ENCODE data around the gene CORO6. TPM values are rescaled to one million over a fixed set of nuclear protein-coding genes. Genes with fewer than 3 reads are reported as not detected.

CORO6 gene
- total RNA-seq, 1 donor from 2014 or later = 0.82 TPM

DNA sequence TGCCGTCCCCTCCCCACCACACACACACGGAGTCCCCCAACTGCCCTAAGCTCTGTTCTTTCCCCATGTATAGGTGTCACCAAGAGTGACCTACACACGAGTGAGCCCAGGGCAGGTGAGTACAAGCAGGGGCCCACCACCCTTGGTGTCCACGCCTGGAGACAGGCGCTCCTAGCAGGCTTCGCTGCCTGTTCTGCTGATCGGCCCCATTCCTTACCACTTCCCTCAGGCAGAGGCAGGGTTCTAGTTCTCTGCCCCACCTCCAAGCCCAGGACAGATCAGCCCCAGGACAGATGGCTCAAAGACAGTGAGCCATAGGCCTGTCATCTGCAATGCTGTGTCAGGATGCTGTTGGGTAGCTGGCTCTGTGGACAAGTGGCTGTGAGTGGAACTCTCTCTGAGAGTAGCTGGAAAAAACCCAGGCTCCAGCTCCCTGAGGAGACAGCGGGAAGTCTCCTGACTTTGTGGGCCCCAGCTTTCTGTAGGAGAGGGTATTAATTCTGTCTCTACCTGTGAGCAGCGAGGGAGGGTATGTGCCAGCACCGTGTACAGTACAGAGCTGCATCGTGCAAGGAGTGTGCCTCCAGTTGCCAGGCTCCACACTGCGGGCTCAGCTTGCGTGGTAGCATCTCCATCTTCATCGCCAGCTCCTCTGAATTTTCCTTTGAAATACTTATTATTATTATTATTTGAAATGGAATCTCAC, 53.3 kb downstream of the CORO6 start:
- FAIRE-seq (no peak), DNase-seq (ENCODE audit: low spot score in 2 of 2) (peak in 1 of 2 donors; percentile 28)

DNA sequence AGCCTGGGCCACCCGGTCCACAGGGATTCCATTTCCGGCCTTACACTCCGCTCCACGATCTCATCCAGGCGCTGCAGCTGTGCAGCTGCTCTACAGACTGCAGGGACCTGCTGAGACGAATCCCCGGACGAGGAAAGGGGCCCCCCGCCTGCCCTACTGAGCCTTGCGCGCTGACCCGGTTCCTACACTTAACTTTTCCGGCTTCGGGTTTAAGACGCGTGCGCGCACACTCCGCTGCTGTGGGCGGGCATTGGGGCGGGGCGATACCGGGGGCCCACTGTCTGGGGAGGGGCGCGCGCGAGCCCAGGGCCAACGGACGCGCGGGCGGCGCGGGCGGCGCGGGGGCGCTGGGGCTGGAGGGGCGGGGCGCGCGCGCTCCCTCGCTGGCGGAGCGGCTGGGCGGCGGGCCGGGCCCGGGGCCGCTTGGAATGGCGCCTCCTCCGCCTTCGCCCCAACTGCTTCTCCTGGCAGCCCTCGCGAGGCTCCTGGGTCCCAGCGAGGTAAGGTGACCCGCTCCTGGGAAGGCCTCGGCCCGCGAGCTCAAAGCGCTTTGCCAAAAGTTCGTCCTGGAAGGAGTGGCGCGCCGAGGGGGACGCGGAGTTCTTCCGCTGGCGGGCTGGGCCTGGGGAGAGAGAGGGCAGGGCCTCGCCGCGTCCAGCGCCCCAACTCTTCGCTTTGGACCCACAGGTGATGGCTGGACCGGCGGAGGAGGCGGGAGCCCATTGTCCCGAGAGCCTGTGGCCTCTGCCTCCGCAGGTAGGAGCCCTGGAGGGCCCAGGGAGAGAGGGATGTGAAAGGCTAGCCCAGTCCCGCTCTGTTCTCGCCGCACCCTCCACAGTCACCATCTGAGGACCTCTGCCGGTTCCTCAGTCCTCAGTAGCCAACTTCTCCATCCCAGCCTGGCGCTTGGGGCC, 54.1 kb downstream of the CORO6 start, which contains the start of gene TP53I13:
TP53I13 (plus strand) TSS at position 371 of the 914 bp plus-strand sequence; CDS start at position 429, 58 bp downstream.
- FAIRE-seq (no peak), DNase-seq (ENCODE audit: low spot score in 2 of 2) (peak; percentile 89 to 93)

DNA sequence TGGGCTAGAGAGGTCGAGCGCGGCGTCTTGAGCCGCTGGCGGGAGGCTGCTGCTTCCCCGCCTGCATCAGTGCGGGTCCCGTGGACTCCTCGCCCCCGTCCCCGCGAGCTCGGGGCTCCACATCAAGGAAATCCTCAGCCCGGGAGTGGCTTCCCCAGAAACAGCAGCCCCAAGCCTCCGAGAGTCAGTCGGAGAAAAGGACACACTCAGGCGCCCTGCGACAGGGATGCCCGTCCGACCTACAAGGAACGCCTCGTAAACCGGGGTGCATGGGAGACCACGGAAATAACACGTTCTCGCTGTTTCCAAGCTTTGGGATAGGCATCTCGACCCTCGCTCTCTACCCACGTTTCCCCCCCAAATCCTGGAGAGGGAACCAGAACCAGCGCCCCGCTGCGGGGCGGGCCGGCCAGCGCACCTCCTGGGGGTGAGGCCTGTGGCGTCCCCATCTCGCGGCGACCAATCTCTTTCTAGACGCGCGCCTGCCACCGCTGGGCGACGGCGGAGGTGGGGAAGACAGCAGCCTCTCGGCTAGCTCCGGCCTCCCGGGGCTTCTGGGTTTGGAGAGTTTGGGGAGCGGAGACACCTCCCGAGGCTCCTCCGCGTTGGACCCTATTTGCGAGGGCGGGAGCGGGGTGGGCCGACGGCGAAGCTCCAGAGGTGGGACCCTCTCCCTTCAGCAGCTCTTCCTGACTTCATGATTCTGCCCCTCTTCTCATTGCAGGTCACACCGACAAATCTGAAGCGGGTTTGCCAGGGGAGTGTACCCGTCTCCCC, 55.0 kb downstream of the CORO6 start:
- no peak for FAIRE-seq
- peak; percentile 71 to 75 for DNase-seq (ENCODE audit: low spot score in 2 of 2)

DNA sequence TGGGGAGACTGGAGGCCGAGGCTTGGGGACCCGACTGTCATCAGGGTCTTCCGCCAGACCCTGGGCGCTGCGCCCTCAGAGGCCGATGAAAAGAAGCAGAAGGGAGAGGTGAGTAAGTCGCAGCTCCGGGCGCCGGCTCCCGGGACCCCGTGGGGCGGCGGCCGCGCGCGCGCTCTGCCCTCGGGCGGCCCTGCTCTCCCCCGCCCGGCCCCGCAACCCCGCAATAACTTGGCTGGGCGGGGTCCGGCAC, 55.5 kb downstream of the CORO6 start:
- FAIRE-seq (no peak), DNase-seq (ENCODE audit: low spot score in 2 of 2) (no peak)

GRCh38 chr17:29566473-29567303, 56.0 kb downstream of the CORO6 start, which contains the start of gene ABHD15:
ABHD15 (minus strand) TSS chr17:29567037; CDS start chr17:29566966, 71 bp downstream.
- FAIRE-seq = no peak
- DNase-seq (ENCODE audit: low spot score in 2 of 2) = peak; percentile 77 to 83

- DNase-seq (ENCODE audit: low spot score in 2 of 2) (no peak), FAIRE-seq (no peak)
Observed at GRCh38 chr17:29565643-29566472, 56.9 kb downstream of the CORO6 start.

Small RNAs within 50 kb of the gene (small RNA-seq; reads per million reads assigned to genes)
- gene RNU6-920P = not detected

Other genes with a start within 250 kb of the CORO6 start
- 127 TPM for gene TAOK1, start 232.5 kb downstream of the CORO6 start, total RNA-seq
- 0.41 TPM for gene ABHD15, start 55.9 kb downstream of the CORO6 start, total RNA-seq
- 4.9 TPM for gene TP53I13, start 54.2 kb downstream of the CORO6 start, total RNA-seq
- 30.6 TPM for gene GIT1, start 33.3 kb downstream of the CORO6 start, total RNA-seq
- 19.6 TPM for gene ANKRD13B, start 29.8 kb downstream of the CORO6 start, total RNA-seq

Data from frontal cortex (tissue), 4 donors.